ENCODE data around the gene DISC1. TPM values are rescaled to one million over a fixed set of nuclear protein-coding genes. Genes with fewer than 3 reads are reported as not detected.
"Not testable (repeated sequence)": the region's sequence is repeated elsewhere in the genome, so short reads cannot be mapped to it uniquely, and the experiment has no call there.

DISC1 gene
- total RNA-seq, 1 donor from 2014 or later: 4.7 TPM

DNA sequence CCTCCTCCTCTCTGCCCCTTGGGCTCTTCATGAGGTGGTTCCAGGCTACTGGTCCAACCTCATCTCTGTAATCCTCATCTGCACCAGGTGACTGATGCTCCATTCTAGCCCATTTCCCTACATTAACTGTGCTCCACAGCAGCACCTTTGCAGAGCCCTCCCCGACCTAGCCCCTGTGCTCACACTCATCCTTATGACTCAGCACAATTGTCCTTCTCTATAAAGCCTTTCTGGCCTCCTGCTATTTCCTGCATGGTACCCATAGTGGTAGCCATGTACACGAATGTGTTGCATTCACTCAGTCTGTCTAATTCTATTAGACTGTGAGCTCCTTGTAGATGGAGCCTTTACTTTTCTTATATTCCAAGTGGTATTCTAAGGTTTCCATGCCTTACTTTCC lies 339.0 kb downstream of the DISC1 start:
- peaks cover 3% of the 10 kb centered on the region for H3K4me1 Mint-ChIP-seq (ENCODE audit: unreplicated experiment)
- no peak overlapping the region for H3K4me3 Mint-ChIP-seq
- H3K27ac Mint-ChIP-seq: no peak overlapping the region
- no peaks in the 10 kb centered on the region for H3K36me3 Mint-ChIP-seq
- peaks cover 4% of the 10 kb centered on the region for H3K9me3 Mint-ChIP-seq
- DNase-seq (ENCODE audit: extremely low spot score, unreplicated experiment): no peak
- TF ChIP-seq, protein P1, sequence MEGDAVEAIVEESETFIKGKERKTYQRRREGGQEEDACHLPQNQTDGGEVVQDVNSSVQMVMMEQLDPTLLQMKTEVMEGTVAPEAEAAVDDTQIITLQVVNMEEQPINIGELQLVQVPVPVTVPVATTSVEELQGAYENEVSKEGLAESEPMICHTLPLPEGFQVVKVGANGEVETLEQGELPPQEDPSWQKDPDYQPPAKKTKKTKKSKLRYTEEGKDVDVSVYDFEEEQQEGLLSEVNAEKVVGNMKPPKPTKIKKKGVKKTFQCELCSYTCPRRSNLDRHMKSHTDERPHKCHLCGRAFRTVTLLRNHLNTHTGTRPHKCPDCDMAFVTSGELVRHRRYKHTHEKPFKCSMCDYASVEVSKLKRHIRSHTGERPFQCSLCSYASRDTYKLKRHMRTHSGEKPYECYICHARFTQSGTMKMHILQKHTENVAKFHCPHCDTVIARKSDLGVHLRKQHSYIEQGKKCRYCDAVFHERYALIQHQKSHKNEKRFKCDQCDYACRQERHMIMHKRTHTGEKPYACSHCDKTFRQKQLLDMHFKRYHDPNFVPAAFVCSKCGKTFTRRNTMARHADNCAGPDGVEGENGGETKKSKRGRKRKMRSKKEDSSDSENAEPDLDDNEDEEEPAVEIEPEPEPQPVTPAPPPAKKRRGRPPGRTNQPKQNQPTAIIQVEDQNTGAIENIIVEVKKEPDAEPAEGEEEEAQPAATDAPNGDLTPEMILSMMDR (conservative IDR thresholded peaks at IDR 0.05): no peak
- H3K27me3 Mint-ChIP-seq: no peaks in the 10 kb centered on the region

DNA sequence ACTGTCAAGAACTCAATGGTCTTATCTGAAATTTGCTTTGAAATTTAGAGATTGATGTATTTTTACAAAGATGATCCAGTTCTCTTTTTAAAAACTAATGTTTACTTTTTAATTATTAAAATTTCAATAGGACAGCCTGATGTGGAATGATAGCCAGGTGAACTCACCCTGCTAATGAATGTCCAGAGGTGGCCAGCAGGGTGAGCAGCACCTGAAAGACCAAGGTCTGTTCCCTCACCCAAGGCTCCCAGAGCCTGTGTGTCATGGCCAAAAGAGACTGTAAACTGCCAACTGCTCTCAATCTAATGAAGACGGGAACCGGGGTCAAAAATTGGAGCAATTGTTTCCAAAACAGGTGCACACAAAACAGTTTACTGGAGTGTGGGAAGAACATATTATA lies 340.4 kb downstream of the DISC1 start:
- TF ChIP-seq, protein P1 (conservative IDR thresholded peaks at IDR 0.05): peak; percentile 26
- Mint-ChIP-seq H3K4me1 (ENCODE audit: unreplicated experiment) (peaks cover 7% of the 10 kb centered on the region), H3K27me3 (no peaks in the 10 kb centered on the region), H3K36me3 (no peaks in the 10 kb centered on the region), H3K4me3 (no peak overlapping the region), H3K27ac (no peak overlapping the region), H3K9me3 (peaks cover 8% of the 10 kb centered on the region)
- DNase-seq (ENCODE audit: extremely low spot score, unreplicated experiment): no peak

DNA sequence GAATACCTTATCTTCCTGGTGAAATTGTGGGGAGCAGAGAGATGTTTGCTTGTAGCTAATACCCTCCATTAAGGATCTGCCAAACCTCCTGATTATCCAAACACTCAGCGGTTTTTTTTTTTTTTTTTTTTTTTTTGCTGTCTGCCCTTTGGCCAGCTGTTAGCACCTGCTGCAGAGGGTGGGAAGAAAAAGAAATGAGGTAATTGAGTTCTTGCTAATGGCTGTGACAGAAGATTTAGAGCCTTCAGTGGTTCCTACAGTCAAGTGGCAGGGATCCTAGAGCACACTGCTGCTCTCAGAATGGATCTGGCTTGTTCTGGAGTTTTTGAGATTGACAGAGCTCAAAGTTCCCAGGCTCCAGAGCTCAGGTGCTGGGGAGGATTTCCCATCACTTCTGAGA lies 342.5 kb downstream of the DISC1 start:
- no peak for DNase-seq (ENCODE audit: extremely low spot score, unreplicated experiment)
- no peaks in the 10 kb centered on the region for H3K27me3 Mint-ChIP-seq
- H3K36me3 Mint-ChIP-seq: no peaks in the 10 kb centered on the region
- no peak overlapping the region for H3K4me3 Mint-ChIP-seq
- no peak overlapping the region for H3K27ac Mint-ChIP-seq
- H3K4me1 Mint-ChIP-seq (ENCODE audit: unreplicated experiment): peaks cover 7% of the 10 kb centered on the region
- TF ChIP-seq, protein P1 (conservative IDR thresholded peaks at IDR 0.05): no peak
- peaks cover 8% of the 10 kb centered on the region for H3K9me3 Mint-ChIP-seq

DNA sequence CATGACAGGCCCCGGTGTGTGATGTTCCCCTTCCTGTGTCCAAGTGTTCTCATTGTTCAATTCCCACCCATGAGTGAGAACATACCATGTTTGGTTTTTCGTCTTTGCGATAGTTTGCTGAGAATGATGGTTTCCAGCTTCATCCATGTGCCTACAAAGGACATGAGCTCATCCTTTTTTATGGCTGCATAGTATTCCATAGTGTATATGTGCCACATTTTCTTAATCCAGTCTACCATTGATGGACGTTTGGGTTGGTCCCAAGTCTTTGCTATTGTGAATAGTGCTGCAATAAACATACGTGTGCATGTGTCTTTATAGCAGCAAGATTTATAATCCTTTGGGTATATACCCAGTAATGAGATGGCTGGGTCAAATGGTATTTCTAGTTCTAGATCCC lies 343.2 kb downstream of the DISC1 start:
- not testable (repeated sequence) for H3K4me3 Mint-ChIP-seq; H3K27ac Mint-ChIP-seq; DNase-seq (ENCODE audit: extremely low spot score, unreplicated experiment); H3K9me3 Mint-ChIP-seq; H3K27me3 Mint-ChIP-seq; H3K36me3 Mint-ChIP-seq; H3K4me1 Mint-ChIP-seq (ENCODE audit: unreplicated experiment)

DNA sequence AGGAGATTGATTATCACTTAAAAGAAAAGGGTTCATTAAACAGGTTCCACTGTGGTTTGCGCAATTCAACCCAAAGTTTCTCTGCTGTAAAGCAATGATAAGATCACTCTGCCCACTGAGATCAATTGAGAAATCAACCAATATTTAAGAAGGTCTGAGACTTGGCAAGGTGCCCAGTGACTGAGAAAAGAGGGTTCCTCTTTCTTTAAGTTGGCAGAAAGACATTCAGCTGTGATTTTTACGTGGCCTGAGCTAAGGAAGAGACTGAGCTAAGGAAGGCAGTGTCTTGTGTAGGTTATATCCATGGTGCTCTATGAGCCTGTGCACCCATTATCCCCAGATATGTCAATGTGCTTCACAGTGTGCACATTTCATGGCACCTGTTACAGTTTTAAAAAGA lies 344.1 kb downstream of the DISC1 start:
- no peaks in the 10 kb centered on the region for H3K36me3 Mint-ChIP-seq
- no peaks in the 10 kb centered on the region for H3K27me3 Mint-ChIP-seq

DNA sequence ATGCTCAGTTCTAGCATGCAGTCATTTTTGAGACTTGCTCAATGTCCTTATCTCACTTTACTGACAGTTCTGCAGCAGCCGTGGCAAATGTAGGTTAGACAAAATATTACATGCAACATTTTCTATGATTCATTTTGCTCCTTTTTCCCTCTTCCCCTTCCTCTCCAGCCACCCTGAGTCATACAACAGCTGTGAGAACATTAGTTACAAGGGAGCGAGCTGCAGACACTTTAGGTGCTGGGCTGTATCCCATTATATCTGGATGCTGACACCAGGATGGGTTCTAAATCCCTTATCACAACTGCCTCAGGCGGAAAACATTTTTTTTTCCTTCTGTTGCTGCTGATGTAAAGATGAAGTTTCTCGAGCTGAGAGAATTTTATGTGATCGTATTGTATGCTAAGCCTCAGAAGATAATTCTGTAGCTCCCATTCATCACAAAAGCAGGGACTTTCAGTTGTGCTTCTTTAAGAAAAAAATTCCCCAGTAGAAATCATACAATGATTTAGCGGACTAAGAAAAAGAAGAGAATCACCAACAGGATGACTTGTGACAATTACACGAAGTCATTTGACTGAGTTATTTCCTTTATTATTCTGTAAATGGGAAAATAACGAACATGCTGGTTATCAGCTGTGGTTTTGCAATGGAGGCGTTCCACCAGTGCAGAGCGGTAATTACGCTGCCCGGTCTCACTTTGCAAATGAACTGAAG lies 345.0 kb downstream of the DISC1 start:
- H3K4me1 Mint-ChIP-seq (ENCODE audit: unreplicated experiment): peaks cover 7% of the 10 kb centered on the region
- peaks cover 8% of the 10 kb centered on the region for H3K9me3 Mint-ChIP-seq
- no peak overlapping the region for H3K4me3 Mint-ChIP-seq
- no peaks in the 10 kb centered on the region for H3K27me3 Mint-ChIP-seq
- TF ChIP-seq, protein P1 (conservative IDR thresholded peaks at IDR 0.05): no peak
- no peak for DNase-seq (ENCODE audit: extremely low spot score, unreplicated experiment)
- no peaks in the 10 kb centered on the region for H3K36me3 Mint-ChIP-seq
- no peak overlapping the region for H3K27ac Mint-ChIP-seq

More for the DNA sequence above, 344.1 kb downstream of the DISC1 start:
- no peak for DNase-seq (ENCODE audit: extremely low spot score, unreplicated experiment)
- TF ChIP-seq, protein P1 (conservative IDR thresholded peaks at IDR 0.05): no peak
- H3K4me3 Mint-ChIP-seq: no peak overlapping the region
- H3K4me1 Mint-ChIP-seq (ENCODE audit: unreplicated experiment): peaks cover 7% of the 10 kb centered on the region
- H3K9me3 Mint-ChIP-seq: peaks cover 8% of the 10 kb centered on the region
- no peak overlapping the region for H3K27ac Mint-ChIP-seq
